GM10847 (cell line): Measurements from ENCODE around the gene PRDM5.

ENCODE experiments used
- POLR2A ChIP-seq: IDR thresholded peaks from 2 replicates; pipeline ENCODE4 v1.6.1; 2011; ENCODE audit not compliant: insufficient read length; ENCODE audit errors: extremely low read depth

Gene PRDM5

DNA sequence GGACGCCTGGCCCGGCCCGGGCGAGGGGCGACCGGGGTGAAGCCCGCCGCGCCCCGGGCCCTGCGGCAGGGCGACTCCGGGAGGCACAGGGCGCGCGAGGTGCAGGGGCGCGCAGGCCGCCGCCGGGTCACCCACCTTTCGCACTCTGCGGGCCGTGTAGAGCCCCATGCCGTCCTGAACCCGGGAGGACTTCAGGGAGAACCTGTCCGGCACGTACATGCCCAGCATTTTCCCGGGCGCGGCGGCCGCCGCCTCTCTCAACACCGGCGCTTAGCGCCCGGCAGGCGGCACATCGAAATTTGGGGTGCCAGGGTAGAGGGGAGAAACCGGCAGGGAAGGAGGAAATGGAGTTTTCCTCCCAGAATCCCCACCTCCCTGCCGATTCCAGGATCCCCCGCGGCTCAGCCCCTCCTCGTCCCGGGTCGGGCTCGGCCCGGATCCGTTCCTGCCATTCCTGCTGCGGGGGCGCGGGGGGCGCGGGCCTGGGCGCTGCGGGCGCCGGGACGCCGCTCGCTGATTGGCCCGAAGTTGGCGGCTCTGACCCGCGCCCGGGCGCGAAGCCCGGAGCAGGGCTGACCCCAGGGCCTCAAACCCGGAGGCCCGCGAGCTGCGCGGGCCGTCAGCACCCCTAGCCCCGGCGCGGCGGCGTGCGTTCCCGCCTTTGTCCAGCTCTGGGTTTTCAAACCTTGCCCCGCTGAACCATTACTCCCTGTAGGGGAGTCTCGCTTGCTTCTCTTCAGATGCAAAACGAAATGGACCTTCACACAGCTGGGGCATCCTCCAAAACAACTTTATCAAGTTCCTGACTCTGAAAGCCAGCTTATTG lies at the start of gene PRDM5:
Gene PRDM5, minus strand, starts transcription at position 346 of the 826 bp plus-strand sequence. Its CDS starts 118 bp downstream, at position 228.
- no peak for TF ChIP-seq POLR2A

DNA sequence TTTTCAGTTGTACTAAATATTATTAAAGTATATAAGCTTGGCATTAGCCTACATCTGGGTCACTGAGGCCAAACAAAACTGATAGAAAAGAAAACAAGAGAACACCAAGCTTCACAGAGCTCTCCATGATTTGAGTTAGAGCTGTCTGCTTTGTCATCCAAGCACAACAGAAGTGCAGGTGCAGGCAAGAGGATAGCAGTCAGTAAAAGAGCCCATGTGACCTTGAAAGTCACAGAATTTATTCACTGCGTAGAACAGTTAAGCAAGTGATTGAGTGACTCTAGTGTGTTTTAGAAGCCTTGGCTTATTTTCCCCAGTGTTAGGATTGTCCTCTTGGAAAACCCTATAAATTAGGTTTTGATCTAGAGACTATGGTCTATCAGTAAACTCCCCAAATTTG lies 49.4 kb upstream of the PRDM5 start:
- no peak for TF ChIP-seq POLR2A

DNA sequence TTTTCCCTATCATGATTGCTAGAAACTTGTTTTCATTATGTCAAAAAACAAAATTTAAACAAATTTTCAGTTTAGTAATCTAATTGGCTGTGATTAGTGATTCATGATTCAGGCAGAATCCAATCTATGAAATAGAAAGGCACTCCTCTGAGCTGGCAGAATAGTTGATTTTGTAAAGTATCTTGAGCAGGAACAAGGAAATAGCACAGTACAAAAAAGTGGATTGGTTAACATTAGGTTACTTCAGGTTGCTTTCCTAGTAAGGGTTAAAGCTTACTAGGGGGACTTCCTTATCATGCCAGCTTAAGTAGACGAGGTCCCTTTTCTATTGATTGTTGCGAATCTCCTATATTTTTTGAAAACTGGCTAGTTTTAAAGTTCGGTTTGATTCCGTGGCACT lies 43.4 kb upstream of the PRDM5 start:
- TF ChIP-seq POLR2A = no peak

DNA sequence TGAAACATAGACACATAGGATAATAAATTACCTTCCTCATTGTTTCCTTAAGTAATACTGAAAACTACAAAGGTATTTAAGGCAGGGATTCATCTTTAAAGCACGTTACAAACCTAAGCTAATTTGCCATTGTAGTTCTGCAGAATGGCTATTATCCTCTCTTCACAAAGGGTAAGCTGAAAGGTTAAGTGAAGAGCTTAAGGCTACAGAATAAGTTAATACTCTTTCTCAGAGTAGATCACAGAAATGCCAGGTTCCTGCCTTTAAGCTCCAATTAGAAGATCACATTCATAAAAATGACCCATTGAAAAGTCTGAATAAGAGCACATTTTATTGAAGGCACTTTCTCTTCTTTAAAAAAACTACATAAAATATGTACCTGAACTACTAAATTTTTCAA lies 42.1 kb upstream of the PRDM5 start:
- TF ChIP-seq POLR2A = no peak

DNA sequence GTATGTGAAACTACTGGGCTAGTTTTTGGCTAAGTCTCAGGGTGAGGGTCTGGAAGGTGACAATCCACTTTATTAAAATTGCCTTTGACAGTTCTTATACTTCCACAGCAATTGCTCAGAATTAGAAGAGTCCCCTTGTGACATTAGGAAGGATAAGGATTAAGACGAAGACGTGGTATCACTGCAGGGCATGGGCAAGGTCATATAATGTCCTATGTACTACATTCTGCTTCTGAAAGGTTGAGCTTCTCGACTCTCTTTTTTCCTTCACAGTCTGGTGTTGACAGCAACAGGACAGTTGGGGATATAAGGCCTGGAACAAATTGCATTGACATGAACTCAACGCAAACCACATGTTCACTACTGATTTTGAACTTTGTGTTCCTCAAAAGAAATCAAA lies 40.9 kb upstream of the PRDM5 start:
- TF ChIP-seq POLR2A = no peak

DNA sequence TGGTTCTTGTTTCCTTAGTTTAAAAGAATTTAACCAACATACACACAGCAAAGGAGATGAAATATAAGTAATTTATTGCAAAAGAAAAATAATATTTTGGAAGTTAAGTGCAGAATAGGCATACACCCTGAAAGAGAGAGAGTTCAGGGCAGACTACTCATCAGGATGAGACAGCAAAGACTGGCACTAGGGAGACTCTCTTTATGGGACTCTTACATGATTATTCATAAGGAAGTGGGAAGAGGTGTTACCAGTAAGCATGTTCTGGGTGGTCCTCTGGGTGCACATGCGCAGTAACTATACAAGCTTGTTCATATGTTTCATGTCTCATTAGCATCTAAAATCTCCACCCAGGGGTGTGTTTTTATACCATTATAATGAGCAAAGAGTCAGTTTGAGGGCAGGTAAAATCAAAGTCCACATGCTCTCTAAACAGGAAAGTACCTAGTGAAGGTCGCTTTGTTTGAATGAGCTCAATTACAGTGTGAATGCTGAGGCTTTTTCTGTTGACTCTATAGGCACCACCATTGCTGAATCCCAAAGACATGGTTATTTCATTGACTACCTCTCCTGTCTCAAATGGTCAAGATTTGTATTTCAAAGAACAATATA lies 38.2 kb upstream of the PRDM5 start:
- TF ChIP-seq POLR2A = no peak

DNA sequence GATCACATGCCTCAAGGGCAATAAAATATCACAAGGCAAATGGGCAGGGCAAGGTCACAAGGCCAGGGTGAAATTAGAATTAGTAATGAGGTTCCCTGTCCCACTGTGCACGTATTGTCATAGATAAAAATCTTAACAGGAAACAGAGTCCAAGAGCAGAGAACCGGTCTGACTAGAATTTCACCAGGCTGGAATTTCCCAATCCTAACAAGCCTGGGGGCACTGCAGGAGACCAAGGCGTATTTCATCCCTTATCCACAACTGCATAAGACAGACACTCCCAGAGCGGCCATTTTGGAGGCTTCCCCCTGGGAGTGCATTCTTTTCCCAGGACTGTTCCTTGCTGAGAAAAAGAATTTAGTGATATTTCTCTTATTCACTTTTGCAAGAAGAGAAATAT lies 25.9 kb upstream of the PRDM5 start:
- TF ChIP-seq POLR2A = no peak

DNA sequence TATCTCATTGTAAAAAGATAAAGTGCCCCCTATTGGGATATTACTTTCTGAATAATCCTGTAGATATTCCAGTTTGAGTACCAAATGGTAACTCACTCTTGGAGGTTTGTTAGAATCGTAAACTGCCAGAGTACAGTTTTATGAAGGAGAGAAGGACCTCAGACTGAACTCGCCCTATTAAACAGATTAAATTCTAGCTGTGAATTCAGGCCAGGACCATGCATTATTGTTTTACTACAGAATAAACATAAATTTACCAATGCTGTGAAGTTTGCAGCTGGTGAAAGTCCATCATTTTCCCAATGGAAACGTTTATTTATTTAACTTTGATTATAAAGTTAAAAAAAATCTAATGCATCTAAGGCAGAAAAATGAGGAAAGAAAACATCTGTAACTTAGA lies 20.2 kb upstream of the PRDM5 start:
- TF ChIP-seq POLR2A = no peak

DNA sequence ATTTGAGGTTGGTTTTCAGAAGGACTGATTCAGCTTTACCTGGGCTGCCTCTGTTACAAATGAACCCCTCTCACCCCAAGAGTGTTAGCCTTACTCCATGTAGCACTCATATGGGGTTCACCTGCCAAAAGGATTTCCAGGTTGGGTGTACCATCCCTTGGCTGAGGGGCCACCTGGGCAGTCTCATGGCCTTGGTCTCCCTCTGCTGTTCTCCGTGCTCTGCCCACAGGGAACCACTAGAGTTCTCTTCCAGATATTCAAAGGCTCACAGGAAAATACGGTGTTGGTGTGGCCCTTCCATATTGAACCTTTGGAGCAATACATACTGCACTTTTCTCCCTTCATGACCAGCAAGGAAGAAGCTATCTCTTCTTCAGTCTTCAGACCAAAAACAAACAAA lies 18.0 kb upstream of the PRDM5 start:
- no peak for TF ChIP-seq POLR2A

DNA sequence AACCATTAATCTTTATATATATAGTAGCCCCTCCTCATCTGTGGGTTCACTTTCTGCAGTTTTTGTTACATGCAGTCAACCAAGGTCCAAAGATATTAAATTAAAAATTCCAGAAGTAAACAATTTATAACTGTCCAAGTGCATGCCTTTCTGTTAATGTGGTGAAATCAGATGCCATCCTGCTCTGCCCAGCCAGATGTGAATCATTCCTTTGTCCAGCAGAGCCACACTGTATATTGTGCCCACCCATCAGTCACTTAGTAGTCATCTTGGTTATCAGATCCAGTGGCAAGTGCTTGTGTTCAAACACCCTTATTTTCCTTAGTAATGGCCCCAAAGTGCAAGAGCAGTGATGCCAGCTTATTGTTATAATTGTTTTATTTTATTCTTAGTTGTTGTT lies 17.2 kb upstream of the PRDM5 start:
- no peak for TF ChIP-seq POLR2A

DNA sequence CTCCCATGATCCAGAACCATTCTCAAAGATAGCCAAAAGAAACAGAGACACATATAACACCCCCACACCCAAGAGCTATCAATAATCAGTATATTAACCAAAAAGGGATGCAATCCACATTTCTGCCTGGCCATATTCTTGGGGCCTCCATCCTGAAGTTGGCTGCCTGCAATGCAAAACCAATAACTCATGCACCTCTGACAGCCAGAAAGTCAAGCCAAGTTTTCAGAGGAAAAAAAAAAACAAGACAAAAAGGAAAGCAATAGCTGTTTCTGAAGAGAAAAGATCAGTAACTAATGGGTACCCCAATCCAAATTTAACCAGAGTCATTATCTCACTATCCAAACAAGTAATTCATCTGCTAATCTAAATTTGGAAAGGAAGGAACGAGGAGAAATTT lies 7.3 kb upstream of the PRDM5 start:
- TF ChIP-seq POLR2A = no peak

DNA sequence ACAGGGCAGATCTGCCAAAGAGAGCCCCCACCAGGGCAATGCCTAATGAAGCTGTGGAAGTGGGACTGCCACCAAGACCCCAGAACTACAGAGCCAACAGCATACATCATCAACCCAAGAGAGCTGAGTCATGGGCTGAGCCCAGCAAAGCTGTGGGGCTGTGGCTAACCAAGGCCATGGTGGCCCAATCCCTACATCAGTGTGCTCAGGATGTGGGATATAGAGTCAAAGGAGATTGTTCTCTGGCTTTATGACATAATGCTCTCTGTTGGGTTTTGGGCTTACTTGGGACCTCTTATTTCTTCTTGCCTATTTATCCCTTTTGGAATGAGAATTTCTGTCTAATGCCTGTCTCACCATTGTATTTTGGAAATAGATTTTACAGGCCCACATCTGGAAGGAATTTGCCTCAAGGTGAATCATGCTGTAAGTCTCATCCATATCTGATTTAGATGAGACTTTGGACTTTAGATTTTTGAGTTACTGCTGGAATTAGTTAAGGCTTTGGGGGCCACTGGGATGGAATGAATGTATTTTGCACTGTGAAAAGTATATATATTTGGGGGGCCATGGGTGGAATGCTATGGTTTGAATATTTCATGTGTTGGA lies 5.4 kb upstream of the PRDM5 start:
- no peak for TF ChIP-seq POLR2A

DNA sequence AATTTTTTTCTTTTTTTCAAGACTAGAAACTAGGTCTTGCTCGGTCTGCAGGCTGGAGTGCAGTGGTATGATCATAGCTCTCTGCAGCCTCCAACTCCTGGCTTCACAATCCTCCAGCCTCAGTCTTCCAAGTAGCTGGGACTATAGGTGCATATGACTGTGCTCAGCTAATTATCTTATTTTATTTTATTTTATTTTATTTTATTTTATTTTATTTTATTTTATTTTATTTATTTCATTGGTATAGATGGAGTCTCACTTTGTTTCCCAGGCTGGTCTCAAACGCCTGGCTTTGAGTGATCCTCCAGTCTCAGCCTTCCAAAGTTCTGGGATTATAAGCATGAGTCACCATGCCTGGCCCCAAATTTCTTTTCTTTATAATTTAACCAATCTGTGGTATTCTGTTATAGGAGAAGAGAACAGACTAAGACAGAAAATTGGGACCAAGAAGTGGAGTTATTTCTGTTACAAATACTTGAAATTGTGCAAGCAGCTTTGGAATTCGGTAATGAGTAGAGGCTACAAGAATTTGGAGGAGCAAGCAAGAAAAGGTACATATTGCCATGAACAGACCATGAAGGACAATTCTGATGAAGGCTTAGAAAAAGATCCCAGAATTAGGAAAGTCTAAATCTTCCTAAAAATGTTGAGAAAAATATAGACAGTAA lies 4.0 kb upstream of the PRDM5 start:
- TF ChIP-seq POLR2A = no peak

DNA sequence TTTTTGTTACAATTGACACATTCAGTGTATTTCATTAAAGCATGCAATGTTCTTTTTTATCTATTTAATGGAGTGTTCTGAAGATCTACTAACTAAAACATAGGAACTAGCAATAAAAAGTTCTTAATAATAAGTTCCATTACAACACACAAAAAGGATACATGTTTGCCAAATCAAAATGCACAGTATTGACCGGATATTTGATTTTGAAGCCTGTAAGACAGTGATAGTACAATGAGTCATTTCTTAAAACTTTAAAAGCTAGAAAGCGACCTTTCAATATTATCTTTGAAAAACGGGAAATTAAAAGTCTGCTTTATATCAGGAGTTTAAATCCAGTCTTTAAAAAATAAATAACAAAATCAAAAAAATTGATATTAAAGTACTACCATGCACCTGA lies 2.4 kb upstream of the PRDM5 start:
- TF ChIP-seq POLR2A = no peak

DNA sequence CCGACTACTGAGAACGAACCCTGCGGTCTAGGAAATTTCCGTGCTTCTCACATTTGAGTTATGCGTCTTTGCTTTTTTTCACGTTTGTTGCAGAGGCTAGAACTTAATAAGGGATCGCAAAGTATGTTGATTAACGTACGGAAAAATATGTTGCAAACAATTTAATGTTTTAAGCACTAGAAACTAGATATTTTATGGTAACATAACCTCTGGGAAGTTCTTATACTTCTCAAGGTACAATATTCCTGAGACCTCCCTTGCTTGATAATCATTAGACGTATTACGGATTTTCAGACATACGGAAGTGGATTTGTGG lies 639 bp upstream of the PRDM5 start:
- no peak for TF ChIP-seq POLR2A
